Tibial nerve (tissue), 4 donors: ENCODE measurements around the gene ATP1B1.

ENCODE experiments used
- EP300 ChIP-seq, 2 donors: sonication (generic); formaldehyde crosslinking; IDR thresholded peaks; one replicate each; pipeline ENCODE4 v1.6.1; 2017; ENCODE audit warnings: antibody characterized with exemption in 2 of 2, mild to moderate bottlenecking in 1 of 2
- TF ChIP-seq, protein P1 (sequence below), 5 experiments: fragments of 200-600 bp in 3 of 5; fragments of 450-650 bp in 2 of 5; sonication (generic) in 3 of 5; IDR thresholded peaks; one replicate each; pipeline ENCODE4 v1.5.1; 2016 to 2019; ENCODE audit warnings: antibody characterized with exemption in 5 of 5, mild to moderate bottlenecking in 3 of 5, moderate library complexity in 2 of 5

DNA sequence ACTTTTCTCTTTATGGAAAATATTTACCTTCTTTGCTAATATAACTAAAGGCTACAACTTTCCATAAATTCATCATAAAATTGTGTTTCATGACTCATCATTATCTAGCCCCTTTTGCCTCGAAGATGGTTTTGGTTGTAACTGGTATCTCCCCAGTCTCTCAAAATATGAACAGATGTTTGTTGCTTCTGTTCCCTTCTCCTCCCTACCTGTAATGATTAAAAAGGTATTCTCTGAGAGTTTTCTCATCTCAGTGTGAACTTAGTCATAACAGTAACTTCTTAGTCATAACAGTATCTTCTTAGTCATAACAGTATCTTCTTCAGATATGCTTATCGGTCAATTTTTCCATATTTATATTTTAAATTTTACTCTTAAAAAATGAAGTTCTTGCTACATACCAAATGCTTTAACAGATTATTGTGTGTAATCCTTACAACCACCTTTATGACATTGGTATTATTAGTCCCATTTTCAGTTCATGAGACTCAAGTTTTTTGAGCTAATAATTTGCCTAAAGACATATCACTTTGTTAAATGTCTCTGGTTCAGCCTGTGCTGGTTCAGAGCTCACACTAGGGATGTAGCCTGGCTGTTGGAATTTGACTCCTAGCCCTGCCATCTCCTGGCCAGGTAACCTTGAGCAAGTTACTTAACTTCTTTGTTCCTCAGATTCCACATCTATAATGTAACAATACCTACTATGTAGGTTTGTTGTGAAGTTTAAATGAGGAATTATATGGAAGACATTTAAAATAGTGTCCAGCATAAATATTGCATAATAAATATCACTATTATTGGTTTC is 32.6 kb downstream of the ATP1B1 start:
- TF ChIP-seq, protein P1, sequence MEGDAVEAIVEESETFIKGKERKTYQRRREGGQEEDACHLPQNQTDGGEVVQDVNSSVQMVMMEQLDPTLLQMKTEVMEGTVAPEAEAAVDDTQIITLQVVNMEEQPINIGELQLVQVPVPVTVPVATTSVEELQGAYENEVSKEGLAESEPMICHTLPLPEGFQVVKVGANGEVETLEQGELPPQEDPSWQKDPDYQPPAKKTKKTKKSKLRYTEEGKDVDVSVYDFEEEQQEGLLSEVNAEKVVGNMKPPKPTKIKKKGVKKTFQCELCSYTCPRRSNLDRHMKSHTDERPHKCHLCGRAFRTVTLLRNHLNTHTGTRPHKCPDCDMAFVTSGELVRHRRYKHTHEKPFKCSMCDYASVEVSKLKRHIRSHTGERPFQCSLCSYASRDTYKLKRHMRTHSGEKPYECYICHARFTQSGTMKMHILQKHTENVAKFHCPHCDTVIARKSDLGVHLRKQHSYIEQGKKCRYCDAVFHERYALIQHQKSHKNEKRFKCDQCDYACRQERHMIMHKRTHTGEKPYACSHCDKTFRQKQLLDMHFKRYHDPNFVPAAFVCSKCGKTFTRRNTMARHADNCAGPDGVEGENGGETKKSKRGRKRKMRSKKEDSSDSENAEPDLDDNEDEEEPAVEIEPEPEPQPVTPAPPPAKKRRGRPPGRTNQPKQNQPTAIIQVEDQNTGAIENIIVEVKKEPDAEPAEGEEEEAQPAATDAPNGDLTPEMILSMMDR (IDR thresholded peaks at IDR 0.05), result no peak
- TF ChIP-seq EP300 (IDR thresholded peaks at IDR 0.05), result no peak
